HG03558 (cell line): ENCODE data around the gene KATNIP.

Experiments
- ATAC-seq: cut with Tn5 transposase; IDR thresholded peaks from one replicate; pipeline ENCODE4 v1.9.1; 2021; ENCODE audit warnings: moderate number of reproducible peaks; ENCODE audit not compliant: unreplicated experiment; ENCODE audit errors: extremely low read depth

KATNIP gene

DNA sequence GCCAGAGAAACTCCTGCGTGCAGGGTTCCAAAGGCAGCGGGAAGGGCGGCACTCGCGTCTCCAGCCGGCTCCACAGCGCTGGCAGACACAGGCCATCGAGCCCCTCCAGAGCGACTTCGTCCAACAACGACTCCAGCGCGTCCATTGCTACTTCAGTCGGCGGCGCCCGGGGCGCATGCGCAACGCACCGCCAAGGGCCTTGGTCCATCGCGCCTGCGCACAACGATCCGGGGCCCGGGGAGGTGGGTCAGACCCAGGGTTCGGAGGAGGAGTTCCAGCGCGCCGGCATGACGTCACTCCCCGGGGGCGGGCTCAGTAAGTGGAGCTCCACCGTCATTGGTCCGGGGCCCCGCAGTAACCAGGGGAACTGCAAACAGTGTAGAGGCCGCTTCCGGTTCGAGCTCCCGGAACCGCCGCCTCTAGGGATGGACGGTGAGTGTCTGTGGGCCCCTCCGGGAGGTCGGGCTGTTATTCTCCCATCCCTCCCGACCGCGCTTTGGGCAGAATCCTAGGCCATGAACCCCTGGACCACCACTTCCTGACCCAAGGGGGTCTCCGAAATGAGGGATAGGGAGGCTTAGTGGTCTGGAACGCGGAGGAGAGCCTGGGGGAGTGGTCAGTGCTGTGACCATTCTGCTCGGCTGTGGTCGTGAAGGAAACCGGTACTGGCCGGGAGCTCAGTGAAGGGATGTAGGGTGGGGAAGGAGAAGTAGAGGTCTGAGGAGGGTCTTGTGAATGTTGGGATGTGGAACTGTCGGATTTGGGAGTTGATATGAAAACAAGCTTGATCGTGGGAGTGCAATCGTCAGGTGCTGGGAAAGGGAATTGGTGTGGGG, at the start of gene KATNIP, which contains the start of gene GTF3C1:
Gene KATNIP (plus strand): TSS at position 399 of the 836 bp plus-strand sequence. CDS start 27 bp downstream, at position 426.
Gene GTF3C1 (minus strand): TSS at position 168 of the 836 bp plus-strand sequence. CDS start 23 bp downstream, at position 145.
- ATAC-seq, result peak; percentile 95

DNA sequence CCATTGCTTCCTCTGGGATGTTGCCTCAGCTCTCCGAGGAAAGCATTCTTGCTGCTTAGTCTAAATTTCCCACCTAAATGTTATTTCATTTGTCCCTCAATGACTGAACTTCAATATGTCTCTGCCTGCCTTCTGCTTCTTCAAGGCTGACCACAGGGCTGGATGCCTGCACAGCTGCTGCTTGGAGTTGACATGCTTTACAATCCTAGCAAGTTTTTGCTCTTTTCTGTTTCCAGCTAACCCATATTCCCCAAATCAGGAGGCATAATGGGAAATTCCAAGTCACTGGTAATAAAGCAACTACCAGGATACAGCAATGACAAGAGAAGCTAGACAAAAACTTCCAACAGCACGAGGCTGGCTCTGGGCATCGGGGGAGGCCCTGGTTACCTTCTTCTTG, 49.1 kb upstream of the KATNIP start:
- ATAC-seq, result no peak

- no peak for ATAC-seq
Measured at GRCh38 chr16:27503662-27504061, 46.3 kb upstream of the KATNIP start.

DNA sequence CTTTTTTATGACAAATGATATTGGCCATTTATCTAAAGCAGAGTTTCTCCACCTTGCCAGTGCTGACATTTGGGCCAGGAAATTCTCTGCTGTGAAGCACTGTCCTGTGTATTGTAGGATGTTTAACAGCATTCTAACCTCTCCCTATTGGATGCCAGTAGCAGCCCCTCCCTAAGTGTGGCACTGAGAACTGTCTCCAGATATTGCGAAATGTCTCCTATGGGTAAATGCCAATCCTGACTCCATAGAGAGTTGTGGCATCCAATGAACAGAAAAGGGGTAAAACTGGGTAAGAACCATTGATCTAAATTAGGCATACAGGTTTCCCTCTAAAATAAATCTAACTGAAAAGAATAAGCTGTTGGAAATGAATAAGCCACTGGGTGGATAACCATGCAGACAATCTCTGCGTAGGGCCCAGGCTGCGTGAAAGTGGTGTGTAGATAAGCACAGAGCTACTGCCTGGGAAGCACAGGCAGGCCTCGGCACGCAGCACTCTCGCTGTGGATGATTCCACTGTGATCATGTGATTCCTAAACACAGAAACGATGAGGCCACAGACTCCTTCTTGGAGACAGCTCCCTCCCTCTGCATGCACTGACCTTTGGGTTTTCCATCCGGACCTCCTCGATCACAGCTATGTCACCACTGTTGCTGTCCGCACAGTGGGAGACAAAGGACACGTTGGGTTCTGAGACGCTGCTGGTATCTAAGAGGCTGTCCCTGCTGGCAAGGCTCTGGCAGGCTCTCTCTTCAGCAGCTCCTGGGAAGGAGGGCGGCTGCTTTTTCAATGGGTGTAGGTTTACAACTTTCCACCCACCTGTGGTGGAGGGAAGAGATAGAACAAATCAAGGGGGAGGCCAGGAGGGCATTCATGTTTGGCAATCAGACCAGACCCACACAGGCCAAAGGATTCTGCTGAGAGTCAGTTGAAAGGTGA, 44.4 kb upstream of the KATNIP start:
- ATAC-seq, result no peak

DNA sequence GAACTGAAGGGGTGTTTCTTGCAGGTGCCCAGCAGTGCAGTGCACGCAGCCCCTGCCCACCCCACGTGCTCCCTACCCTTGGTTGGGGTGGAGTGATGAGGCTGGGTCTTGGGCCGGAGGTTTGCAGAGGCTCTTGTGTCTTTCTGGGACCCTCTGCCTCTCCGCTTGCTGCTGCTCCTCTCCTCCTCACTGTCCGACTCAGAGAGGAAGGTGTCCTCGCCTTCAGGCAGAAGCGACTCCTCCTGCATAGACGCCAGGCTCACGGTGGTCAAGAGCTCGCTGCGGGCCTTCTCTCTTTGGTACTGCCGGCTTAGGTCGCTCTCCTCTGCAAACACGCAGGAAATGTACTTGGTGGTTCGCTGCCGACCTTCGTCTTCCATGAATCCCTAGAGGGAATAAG, 43.2 kb upstream of the KATNIP start:
- ATAC-seq, result no peak

DNA sequence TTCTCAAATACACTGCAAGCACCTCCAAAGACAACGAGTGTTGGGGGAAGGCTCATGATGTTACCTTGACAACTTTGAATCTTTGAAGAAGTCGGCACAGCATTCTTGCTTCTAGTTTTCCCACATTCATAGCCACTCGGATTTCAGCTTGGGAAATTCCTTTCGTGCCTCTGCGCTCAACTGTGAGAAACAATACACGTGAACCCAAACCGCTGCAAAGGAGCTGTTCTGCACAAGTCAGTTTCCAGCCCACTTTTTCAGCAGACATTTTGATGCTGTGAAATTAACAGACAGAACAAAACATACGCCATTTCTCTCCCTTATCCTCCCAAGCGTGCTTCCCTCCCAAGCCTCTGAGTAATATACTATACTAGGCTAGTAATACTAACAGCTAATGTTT, 41.5 kb upstream of the KATNIP start:
- ATAC-seq, result no peak

- ATAC-seq, result no peak
Measured at GRCh38 chr16:27511657-27512448, 38.1 kb upstream of the KATNIP start.

DNA sequence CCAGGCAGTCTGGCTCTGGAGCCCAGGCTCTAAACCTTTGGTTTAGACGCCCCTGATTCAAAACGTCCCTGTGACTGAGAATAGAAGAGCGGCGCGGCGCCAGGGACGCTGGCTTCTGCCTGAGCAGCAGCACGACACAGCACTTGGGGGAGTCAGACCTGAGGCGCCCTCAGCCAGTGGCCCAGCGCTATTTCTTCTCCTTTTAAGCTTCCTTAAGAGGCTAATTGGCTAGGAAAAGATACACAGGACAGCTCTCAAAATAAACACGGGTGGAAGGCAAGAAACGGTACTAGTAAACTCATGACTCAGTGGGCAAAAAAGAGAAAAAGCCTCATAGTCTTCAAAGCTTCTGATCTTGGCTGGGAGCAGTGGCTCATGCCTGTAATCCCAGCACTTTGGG, 35.1 kb upstream of the KATNIP start:
- no peak for ATAC-seq

DNA sequence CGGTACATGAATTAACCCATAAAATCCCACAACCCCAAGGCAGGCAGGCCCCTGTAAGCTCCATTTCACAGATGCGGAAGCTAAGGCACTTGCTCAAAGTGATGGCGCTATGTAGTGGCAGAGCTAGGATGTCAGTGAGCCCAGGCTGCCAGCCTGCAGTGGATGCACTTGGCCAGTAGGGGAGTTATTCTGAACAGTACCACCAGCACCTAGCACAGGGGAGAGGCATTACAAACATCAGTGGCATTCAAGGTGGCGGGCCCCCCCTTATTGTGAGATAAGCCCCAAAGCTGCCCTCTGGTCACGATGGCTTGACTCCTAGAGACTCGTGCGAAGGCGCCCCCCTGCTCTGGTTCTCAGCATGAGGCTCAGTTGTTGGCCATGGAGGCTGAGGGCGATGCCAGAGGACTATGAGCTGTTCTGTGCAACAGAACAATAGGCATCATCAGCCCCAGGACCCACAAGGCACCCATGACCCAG, 34.0 kb upstream of the KATNIP start:
- no peak for ATAC-seq

- no peak for ATAC-seq
Measured at GRCh38 chr16:27516365-27516764, 33.6 kb upstream of the KATNIP start.

DNA sequence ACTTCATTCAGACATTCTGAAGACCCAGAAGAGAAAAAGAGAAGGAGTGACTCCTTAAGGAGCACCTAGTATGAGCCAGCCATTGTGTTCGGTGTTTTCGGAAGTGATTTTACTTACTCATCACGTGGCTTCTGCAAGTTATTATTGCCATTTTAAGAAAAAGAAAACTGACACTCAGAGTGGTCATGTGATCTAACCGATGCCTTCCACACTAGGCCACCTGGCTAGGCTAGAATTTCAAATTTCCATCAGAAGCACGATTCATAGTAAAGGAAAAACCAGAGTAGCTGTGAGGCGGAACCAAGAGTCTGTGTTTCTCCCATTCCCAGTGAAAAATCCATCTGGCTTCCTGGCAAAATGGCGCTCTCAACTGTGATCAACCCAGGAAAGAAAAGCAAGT, 32.3 kb upstream of the KATNIP start:
- ATAC-seq, result no peak

- no peak for ATAC-seq
Measured at GRCh38 chr16:27518226-27518625, 31.7 kb upstream of the KATNIP start.

GRCh38 chr16:27520982-27521673, 28.8 kb upstream of the KATNIP start:
- no peak for ATAC-seq

DNA sequence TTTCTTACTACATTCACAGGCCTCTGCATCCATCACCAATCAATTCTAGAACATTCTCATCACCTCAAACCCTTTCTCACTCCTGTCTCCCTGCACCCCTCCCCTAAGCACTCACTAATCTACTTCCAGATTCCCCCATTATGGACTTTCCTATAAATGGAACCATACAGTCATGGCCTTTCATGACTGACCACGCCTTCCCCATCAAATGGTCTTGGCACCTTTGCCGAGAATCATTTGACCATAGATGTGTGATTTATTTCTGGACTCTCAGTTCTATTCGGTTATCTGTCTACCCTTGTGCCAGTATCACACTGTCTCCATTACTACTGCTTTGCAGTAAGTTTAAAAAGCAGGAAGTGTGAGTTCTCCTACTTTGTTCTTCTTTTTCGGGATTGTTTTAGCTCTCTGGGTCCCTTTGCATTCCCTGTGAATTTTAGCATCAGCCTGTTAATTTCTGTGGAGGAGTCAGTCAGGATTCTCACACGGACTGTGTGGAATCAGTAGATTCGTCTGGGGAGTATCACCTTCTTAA, 27.7 kb upstream of the KATNIP start:
- no peak for ATAC-seq

DNA sequence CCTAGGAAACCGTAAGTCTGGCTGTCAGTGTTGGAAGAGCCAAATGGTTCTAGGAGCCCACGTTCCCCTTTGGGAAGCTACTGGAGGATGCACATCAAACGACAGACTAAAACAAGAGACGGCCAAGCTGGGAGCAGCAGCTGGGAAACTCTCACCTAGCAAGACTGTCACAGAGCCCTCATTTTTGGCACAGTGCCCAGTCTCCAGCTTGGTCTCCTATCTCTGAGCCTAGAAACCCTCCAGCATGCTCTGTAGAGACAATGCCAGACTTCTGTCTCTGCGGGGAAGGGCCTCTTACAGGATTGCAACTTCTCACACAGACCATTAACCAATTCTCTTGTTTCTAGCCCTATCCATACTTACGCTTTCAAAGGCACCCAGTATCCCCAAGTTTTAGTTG, 23.8 kb upstream of the KATNIP start:
- no peak for ATAC-seq

- no peak for ATAC-seq
Measured at GRCh38 chr16:27528294-27528693, 21.6 kb upstream of the KATNIP start.

GRCh38 chr16:27529962-27530361, 20.0 kb upstream of the KATNIP start:
- ATAC-seq, result no peak

DNA sequence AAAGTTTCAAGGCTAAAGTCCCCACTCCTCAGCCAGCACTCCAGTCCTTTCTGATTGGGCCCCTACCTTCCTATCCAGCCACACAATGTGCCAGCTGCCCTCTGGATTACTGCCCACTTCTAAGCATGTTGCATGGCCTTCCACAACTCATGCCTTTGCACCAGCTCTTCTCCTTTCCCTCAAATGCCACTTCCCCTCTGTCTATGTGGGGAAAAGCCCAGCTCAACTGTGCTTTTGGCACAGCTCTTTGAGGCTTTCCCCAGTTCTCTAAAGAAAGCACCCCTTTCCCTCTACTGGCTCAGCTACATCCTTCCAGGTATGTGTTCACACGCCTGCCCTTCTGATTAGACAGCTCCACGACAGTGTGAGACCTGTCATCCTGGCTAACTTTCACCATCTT, 18.8 kb upstream of the KATNIP start:
- no peak for ATAC-seq
